SK-N-SH (cell line): ENCODE measurements around the gene NUTM2F. TPM values are rescaled to one million over a fixed set of nuclear protein-coding genes. Genes with fewer than 3 reads are reported as not detected.

Experiments used
- CTCF ChIA-PET: fragments of 300-600, 350-600 bp; formaldehyde crosslinking; extraction: SDS; loops from one replicate; lab custom pipeline; 2021; lab: Yijun Ruan, JAX
- POLR2A ChIA-PET: fragments of 350-600 bp; sonication (Branson Sonifier 250); formaldehyde crosslinking; extraction: SDS; loops from one replicate; lab custom pipeline; 2020; ENCODE audit warnings: antibody characterized with exemption, inconsistent platforms; lab: Yijun Ruan, JAX
- DNase-seq: peaks from one replicate; pipeline ENCODE4 v3.0.0; 2012
- H2AFZ ChIP-seq: fragments of 200-600 bp; sonication (generic); 2 replicates; pipeline ENCODE4 v1.8.1; 2016; ENCODE audit warnings: antibody characterized with exemption, mild to moderate bottlenecking, low read depth
- H3F3A ChIP-seq: fragments of 200-600 bp; sonication (generic); replicated peaks from 2 replicates; pipeline ENCODE3; 2016; ENCODE audit warnings: antibody characterized with exemption, mild to moderate bottlenecking; ENCODE audit not compliant: insufficient read depth
- H3K27ac ChIP-seq, 2 experiments: fragments of 200-500 bp in 1 of 2; fragments of 200-600 bp in 1 of 2; sonication (Bioruptor generic) in 1 of 2; sonication (generic), shearing (Covaris generic) in 1 of 2; 2 replicates each; pipeline versions ENCODE4 v1.5.1 to v1.6.1; 2014 to 2016; ENCODE audit warnings: low read depth in 2 of 2, inconsistent platforms in 1 of 2, low read length in 1 of 2, mild to moderate bottlenecking in 1 of 2, mixed read lengths in 1 of 2
- H3K27me3 ChIP-seq: fragments of 200-600 bp; sonication (generic), shearing (Covaris generic); 2 replicates; pipeline ENCODE4 v1.6.1; 2016; ENCODE audit warnings: mixed run types; ENCODE audit not compliant: insufficient read depth
- H3K36me3 ChIP-seq, 2 experiments: fragments of 200-500 bp in 1 of 2; fragments of 200-600 bp in 1 of 2; sonication (Bioruptor generic) in 1 of 2; sonication (generic) in 1 of 2; replicated peaks in 1 of 2; 2 replicates each; pipeline versions ENCODE3 to v1.5.1; 2014 to 2016; ENCODE audit warnings: low read length in 1 of 2, mild to moderate bottlenecking in 1 of 2; ENCODE audit not compliant: insufficient read depth in 2 of 2, control insufficient read depth in 1 of 2
- H3K4me1 ChIP-seq, 2 experiments: fragments of 200-500 bp in 1 of 2; fragments of 200-600 bp in 1 of 2; sonication (Bioruptor generic) in 1 of 2; sonication (generic), shearing (Covaris generic) in 1 of 2; 2 replicates each; pipeline versions ENCODE4 v1.5.1 to v1.6.1; 2014 to 2016; ENCODE audit warnings: low read depth in 1 of 2, low read length in 1 of 2, mixed run types in 1 of 2; ENCODE audit not compliant: insufficient read depth in 2 of 2, control insufficient read depth in 1 of 2
- H3K4me2 ChIP-seq: fragments of 200-600 bp; sonication (generic), shearing (Covaris generic); 2 replicates; pipeline ENCODE4 v1.6.1; 2017; ENCODE audit warnings: mixed run types
- H3K4me3 ChIP-seq, 2 experiments: fragments of 200-500 bp in 1 of 2; fragments of 200-600 bp in 1 of 2; sonication (Bioruptor generic) in 1 of 2; sonication (generic), shearing (Covaris generic) in 1 of 2; 2 replicates each; pipeline versions ENCODE4 v1.5.1 to v1.8.1; 2014 to 2016; ENCODE audit warnings: low read depth in 2 of 2, inconsistent platforms in 1 of 2, low read length in 1 of 2, mild to moderate bottlenecking in 1 of 2, mixed read lengths in 1 of 2, moderate library complexity in 1 of 2
- H3K79me2 ChIP-seq: fragments of 200-600 bp; sonication (generic); 2 replicates; pipeline ENCODE4 v1.8.1; 2017; ENCODE audit warnings: mild to moderate bottlenecking; ENCODE audit not compliant: insufficient read depth
- H3K9ac ChIP-seq: fragments of 200-600 bp; sonication (generic); 2 replicates; pipeline ENCODE4 v1.6.1; 2017; ENCODE audit warnings: mixed run types
- H3K9me2 ChIP-seq: fragments of 200-600 bp; sonication (generic); 2 replicates; pipeline ENCODE4 v1.6.1; 2017; ENCODE audit warnings: mixed run types
- H3K9me3 ChIP-seq: fragments of 200-600 bp; sonication (generic); 2 replicates; pipeline ENCODE4 v1.6.1; 2017; ENCODE audit warnings: mixed run types, mild to moderate bottlenecking, moderate library complexity
- H4K20me1 ChIP-seq: fragments of 200-600 bp; sonication (generic); 2 replicates; pipeline ENCODE4 v1.6.1; 2017; ENCODE audit warnings: mild to moderate bottlenecking, mixed run types; ENCODE audit not compliant: insufficient read depth
- CHD2 ChIP-seq: fragments of 150-350 bp; IDR thresholded peaks from 2 replicates; pipeline ENCODE4 v1.6.1; 2018; ENCODE audit warnings: low read length; ENCODE audit not compliant: partially characterized antibody
- EP300 ChIP-seq, 2 experiments: IDR thresholded peaks; 2 replicates each; pipeline versions ENCODE4 v1.4.0 to v1.6.1; 2012; ENCODE audit warnings: borderline replicate concordance in 1 of 2, low read depth in 1 of 2, low read length in 1 of 2
- EZH2phosphoT487 ChIP-seq: fragments of 200-600 bp; sonication (generic); IDR thresholded peaks from 2 replicates; pipeline ENCODE4 v1.6.1; 2017; ENCODE audit warnings: low read depth, mixed run types, mild to moderate bottlenecking, antibody characterized with exemption, moderate library complexity, borderline replicate concordance
- FOSL2 ChIP-seq: IDR thresholded peaks from 2 replicates; pipeline ENCODE4 v1.4.0; 2012; ENCODE audit warnings: low read depth, mild to moderate bottlenecking, moderate library complexity, borderline replicate concordance
- FOXJ3 ChIP-seq: sonication (generic); formaldehyde crosslinking; IDR thresholded peaks from 2 replicates; pipeline ENCODE4 v1.5.1; 2020; ENCODE audit warnings: mild to moderate bottlenecking, missing genetic modification reagents
- FOXM1 ChIP-seq: IDR thresholded peaks from 2 replicates; pipeline ENCODE4 v1.4.0; 2012; ENCODE audit warnings: low read depth, mild to moderate bottlenecking
- GATA2 ChIP-seq: sonication (generic); formaldehyde crosslinking; IDR thresholded peaks from 2 replicates; pipeline ENCODE4 v1.5.0; 2020; ENCODE audit warnings: mild to moderate bottlenecking, missing genetic modification reagents
- JUND ChIP-seq: IDR thresholded peaks from 2 replicates; pipeline ENCODE4 v1.4.0; 2012
- MEF2A ChIP-seq: IDR thresholded peaks from 2 replicates; pipeline ENCODE4 v1.4.0; 2012; ENCODE audit warnings: low read depth, borderline replicate concordance
- NRF1 ChIP-seq: IDR thresholded peaks from 2 replicates; pipeline ENCODE4 v1.6.1; 2012; ENCODE audit warnings: low read depth, mild to moderate bottlenecking, low read length
- PBX3 ChIP-seq: IDR thresholded peaks from 2 replicates; pipeline ENCODE4; 2012
- POLR2AphosphoS5 ChIP-seq: IDR thresholded peaks from 2 replicates; pipeline ENCODE4 v1.6.1; 2012; ENCODE audit warnings: low read depth, low read length
- RAD21 ChIP-seq: IDR thresholded peaks from 2 replicates; pipeline ENCODE4 v1.6.1; 2012; ENCODE audit warnings: mild to moderate bottlenecking, low read length
- REST ChIP-seq: IDR thresholded peaks from 2 replicates; pipeline ENCODE4 v1.6.1; 2012; ENCODE audit warnings: mild to moderate bottlenecking, low read depth, low read length, moderate library complexity
- RFX5 ChIP-seq: IDR thresholded peaks from 2 replicates; pipeline ENCODE4 v1.6.1; 2012; ENCODE audit warnings: mild to moderate bottlenecking, improper control_type of control experiment, low read length
- RXRA ChIP-seq: IDR thresholded peaks from 2 replicates; pipeline ENCODE4 v1.4.0; 2012; ENCODE audit warnings: low read depth, mild to moderate bottlenecking, borderline replicate concordance
- SIN3A ChIP-seq: IDR thresholded peaks from 2 replicates; pipeline ENCODE4 v1.6.1; 2012; ENCODE audit warnings: low read depth, mild to moderate bottlenecking, low read length, moderate library complexity, borderline replicate concordance
- SMC3 ChIP-seq: IDR thresholded peaks from 2 replicates; pipeline ENCODE4 v1.6.1; 2012; ENCODE audit warnings: low read depth, low read length, improper control_type of control experiment
- TAF1 ChIP-seq: IDR thresholded peaks from 2 replicates; pipeline ENCODE4 v1.6.1; 2012; ENCODE audit warnings: low read depth, mild to moderate bottlenecking, low read length, moderate library complexity, borderline replicate concordance
- TCF12 ChIP-seq: IDR thresholded peaks from 2 replicates; pipeline ENCODE4 v1.4.0; 2012
- USF1 ChIP-seq: IDR thresholded peaks from 2 replicates; pipeline ENCODE4 v1.4.0; 2012; ENCODE audit warnings: low read depth, borderline replicate concordance
- USF2 ChIP-seq: fragments of 150-350 bp; IDR thresholded peaks from 2 replicates; pipeline ENCODE4 v1.6.1; 2017; ENCODE audit warnings: antibody characterized with exemption, low read length, low read depth, borderline replicate concordance
- YY1 ChIP-seq: IDR thresholded peaks from 2 replicates; pipeline ENCODE4 v1.4.0; 2012; ENCODE audit warnings: low read depth, mild to moderate bottlenecking
- WGBS: methylation state at CpG from one replicate; pipeline ENCODE4 v1.1.6; 2017; ENCODE audit warnings: low lambda C conversion rate; 5-methylcytosine and 5-hydroxymethylcytosine counted together
- polyA plus RNA-seq, 3 experiments: library from polyadenylated mRNA; depleted of rRNA; stranded (reverse); fragments of >200 nt; gene quantifications; 2 replicates each; pipeline ENCODE4 v1.2.3, GENCODE V29; 2012

The NUTM2F gene
- polyA plus RNA-seq, 1 of the 3 experiments (the other 2 are of a cell fraction), result not detected

- no peaks in the 10 kb centered on the region for H3K9me2 ChIP-seq
- H4K20me1 ChIP-seq, result no peaks in the 10 kb centered on the region
- DNase-seq, result no peak
- H3K27me3 ChIP-seq, result no peaks in the 10 kb centered on the region
- H3F3A ChIP-seq, result no peaks in the 10 kb centered on the region
- H2AFZ ChIP-seq, result no peak overlapping the region
- 99% methylated on average over 3 of the region's 3 CpGs for WGBS
- no peak overlapping the region for H3K27ac ChIP-seq
- ChIA-PET POLR2A (no interaction called here), CTCF (no interaction called here)
- H3K79me2 ChIP-seq, result no peaks in the 10 kb centered on the region
- no peaks in the 10 kb centered on the region for H3K4me1 ChIP-seq
- no peak overlapping the region for H3K4me2 ChIP-seq
- no peak overlapping the region for H3K9ac ChIP-seq
- peaks cover 2 to 15% of the 10 kb centered on the region in 2 experiments for H3K36me3 ChIP-seq
- H3K9me3 ChIP-seq, result no peaks in the 10 kb centered on the region
- no peak overlapping the region for H3K4me3 ChIP-seq
- TF ChIP-seq TAF1 (no peak), REST (no peak), SIN3A (no peak), FOXM1 (no peak), POLR2AphosphoS5 (no peak), PBX3 (no peak), JUND (no peak), YY1 (no peak)
- TF ChIP-seq, all 33 proteins: peak for 0
These were observed 42.3 kb downstream of the NUTM2F start for GRCh38 chr9:94286116-94286515.

- Histone ChIP-seq H3K4me1 (no peaks in the 10 kb centered on the region; a peak in 1 of 4 replicates), H3K9me2 (no peaks in the 10 kb centered on the region), H3K79me2 (peaks cover 7% of the 10 kb centered on the region; the same call in 1 of the 2 replicates), H3K27ac (no peak overlapping the region), H3K4me3 (no peak overlapping the region), H3K9me3 (no peaks in the 10 kb centered on the region), H4K20me1 (no peaks in the 10 kb centered on the region), H3K9ac (no peak overlapping the region), H3K36me3 (peaks cover 12 to 30% of the 10 kb centered on the region in 2 experiments), H3K27me3 (no peaks in the 10 kb centered on the region), H2AFZ (no peak overlapping the region), H3F3A (no peaks in the 10 kb centered on the region), H3K4me2 (no peak overlapping the region)
- no peak for TF ChIP-seq CHD2
- no peak for TF ChIP-seq RAD21
- TF ChIP-seq USF2, result no peak
- no peak for TF ChIP-seq SIN3A
- TF ChIP-seq RXRA, result no peak
- no peak for TF ChIP-seq EP300 (IDR thresholded peaks at IDR 0.05; ENCODE audit: borderline replicate concordance in 1 of 2, low read depth in 1 of 2, low read length in 1 of 2)
- no peak for TF ChIP-seq FOSL2
- TF ChIP-seq GATA2, result no peak
- TF ChIP-seq RFX5, result no peak
- no peak for TF ChIP-seq FOXM1
- no peak for TF ChIP-seq NRF1
- TF ChIP-seq EZH2phosphoT487, result no peak
- TF ChIP-seq TAF1, result no peak
- no peak for TF ChIP-seq YY1
- no peak for TF ChIP-seq TCF12
- no peak for TF ChIP-seq USF1
- no peak for TF ChIP-seq POLR2AphosphoS5
- TF ChIP-seq MEF2A, result no peak
- no peak for TF ChIP-seq SMC3
- no peak for TF ChIP-seq FOXJ3 (CRISPR knock-in tag)
- ChIA-PET CTCF (interaction anchor here (1.0 kb wide), 1 partner anchor 12 kb away, joined by 3 read pairs; no protein-coding TSS in a partner anchor), POLR2A (no interaction called here)
- DNase-seq, result no peak
These were observed 47.3 kb downstream of the NUTM2F start for GRCh38 chr9:94281101-94281500.
